CD8-positive, alpha-beta memory T cell (primary cell): ENCODE results near the gene MAX. TPM values are rescaled to one million over a fixed set of nuclear protein-coding genes. Genes with fewer than 3 reads are reported as not detected.

Experiments used
- CTCF ChIA-PET: fragments of 350-600 bp; sonication (Branson Sonifier 250); formaldehyde crosslinking; loops from one replicate; lab custom pipeline; 2021; ENCODE audit warnings: antibody characterized with exemption; lab: Charles Lee
- POLR2A ChIA-PET: fragments of 350-600 bp; sonication (Branson Sonifier 250); formaldehyde crosslinking; loops from one replicate; lab custom pipeline; 2021; ENCODE audit warnings: antibody characterized with exemption; lab: Charles Lee
- DNase-seq, 5 donors: peaks; one replicate each; pipeline versions ENCODE4 v3.0.0 to v3.0.0-alpha.2; 2020 to 2022; ENCODE audit warnings: mixed read lengths in 1 of 5
- H3K27ac ChIP-seq: one replicate; pipeline ENCODE4 v1.7.0; 2013; ENCODE audit warnings: low read depth, mild to moderate bottlenecking, low read length, moderate library complexity
- H3K27me3 ChIP-seq: 2 replicates; pipeline ENCODE4 v1.7.0; 2013; ENCODE audit warnings: low read length, mild to moderate bottlenecking; ENCODE audit not compliant: insufficient read depth, poor library complexity, severe bottlenecking
- H3K36me3 ChIP-seq: 2 replicates; pipeline ENCODE4 v1.7.0; 2013; ENCODE audit warnings: mild to moderate bottlenecking, low read length, moderate library complexity; ENCODE audit not compliant: insufficient read depth
- H3K4me1 ChIP-seq: 2 replicates; pipeline ENCODE4 v1.7.0; 2013; ENCODE audit warnings: mild to moderate bottlenecking, low read length, moderate library complexity; ENCODE audit not compliant: insufficient read depth
- H3K4me3 ChIP-seq: 2 replicates; pipeline ENCODE4 v1.7.0; 2013; ENCODE audit warnings: mild to moderate bottlenecking, low read length
- H3K9me3 ChIP-seq: 2 replicates; pipeline ENCODE4 v1.7.0; 2013; ENCODE audit warnings: mild to moderate bottlenecking, low read length
- H3K27ac Mint-ChIP-seq, 8 donors: one replicate each; pipeline ENCODE4 v1.8.0; 2020 to 2021; ENCODE audit warnings: mixed read lengths in 8 of 8, mild to moderate bottlenecking in 6 of 8, inconsistent platforms in 3 of 8, moderate library complexity in 3 of 8
- H3K27me3 Mint-ChIP-seq, 2 donors: one replicate each; pipeline ENCODE4 v1.8.0; 2020 to 2021; ENCODE audit warnings: mixed read lengths in 2 of 2, mild to moderate bottlenecking in 1 of 2, moderate library complexity in 1 of 2
- H3K36me3 Mint-ChIP-seq, 3 donors: one replicate each; pipeline ENCODE4 v1.8.0; 2020 to 2021; ENCODE audit warnings: mixed read lengths in 3 of 3, inconsistent platforms in 1 of 3, mild to moderate bottlenecking in 1 of 3
- H3K4me1 Mint-ChIP-seq, 3 donors: one replicate each; pipeline ENCODE4 v1.8.0; 2020 to 2021; ENCODE audit warnings: mixed read lengths in 3 of 3, inconsistent platforms in 1 of 3, mild to moderate bottlenecking in 1 of 3
- H3K4me3 Mint-ChIP-seq, 7 donors: one replicate each; pipeline ENCODE4 v1.8.0; 2020 to 2021; ENCODE audit warnings: mixed read lengths in 7 of 7, mild to moderate bottlenecking in 6 of 7, moderate library complexity in 4 of 7, inconsistent platforms in 2 of 7
- H3K9me3 Mint-ChIP-seq, 5 donors: one replicate each; pipeline ENCODE4 v1.8.0; 2020 to 2022; ENCODE audit warnings: mixed read lengths in 5 of 5, mild to moderate bottlenecking in 3 of 5, moderate library complexity in 2 of 5, inconsistent platforms in 1 of 5
- polyA plus RNA-seq: library from polyadenylated mRNA; unstranded; fragments of 300-500 nt; fragmentation: Illumina TruSeq; gene quantifications from one replicate; pipeline ENCODE4 v1.2.3, GENCODE V29; 2021
- total RNA-seq, 2 experiments: library from RNA; stranded (reverse); gene quantifications; one replicate each; pipeline ENCODE4 v1.2.3, GENCODE V29; 2021

Gene MAX
- total and polyA plus RNA-seq, 3 experiments from 2014 or later, result 126 to 135 (median 127) TPM

- Mint-ChIP-seq H3K36me3 (peaks cover 5 to 50% (median 20%) of the 10 kb centered on the region in 3 donors), H3K4me3 (no peak overlapping the region), H3K9me3 (no peaks in the 10 kb centered on the region), H3K27me3 (no peaks in the 10 kb centered on the region), H3K4me1 (no peaks in the 10 kb centered on the region), H3K27ac (peak overlapping the region in 2 of 8 donors; percentile 33 to 43)
- POLR2A ChIA-PET, result no interaction called here
- no peak overlapping the region for H3K4me3 ChIP-seq
- H3K9me3 ChIP-seq, result no peaks in the 10 kb centered on the region
- no peak overlapping the region for H3K27ac ChIP-seq
- H3K4me1 ChIP-seq, result no peaks in the 10 kb centered on the region
- no peak for DNase-seq
- CTCF ChIA-PET, result no interaction called here
- peaks cover 10% of the 10 kb centered on the region for H3K36me3 ChIP-seq
- H3K27me3 ChIP-seq, result no peaks in the 10 kb centered on the region
These were observed 75.1 kb downstream of the MAX start for GRCh38 chr14:65027127-65027799.

- CTCF ChIA-PET, result no interaction called here
- H3K4me3 ChIP-seq, result no peak overlapping the region
- peaks cover 0 to 50% (median 15%) of the 10 kb centered on the region in 3 donors for H3K36me3 Mint-ChIP-seq
- no peaks in the 10 kb centered on the region for H3K9me3 Mint-ChIP-seq
- H3K9me3 ChIP-seq, result no peaks in the 10 kb centered on the region
- H3K27ac ChIP-seq, result no peak overlapping the region
- no peaks in the 10 kb centered on the region for H3K4me1 ChIP-seq
- H3K36me3 ChIP-seq, result peaks cover 10% of the 10 kb centered on the region
- no peaks in the 10 kb centered on the region for H3K27me3 ChIP-seq
- DNase-seq, result no peak
- H3K4me1 Mint-ChIP-seq, result no peaks in the 10 kb centered on the region
- H3K4me3 Mint-ChIP-seq, result no peak overlapping the region
- H3K27ac Mint-ChIP-seq, result peak overlapping the region in 2 of 8 donors; percentile 18 to 52
- H3K27me3 Mint-ChIP-seq, result no peaks in the 10 kb centered on the region
- POLR2A ChIA-PET, result no interaction called here
These were observed 75.8 kb downstream of the MAX start for GRCh38 chr14:65026526-65026925.

- DNase-seq, result no peak
- Histone ChIP-seq H3K9me3 (no peaks in the 10 kb centered on the region), H3K27me3 (no peaks in the 10 kb centered on the region), H3K36me3 (peaks cover 10% of the 10 kb centered on the region), H3K27ac (no peak overlapping the region), H3K4me1 (no peaks in the 10 kb centered on the region), H3K4me3 (no peak overlapping the region)
- no peaks in the 10 kb centered on the region for H3K27me3 Mint-ChIP-seq
- H3K4me3 Mint-ChIP-seq, result no peak overlapping the region
- no peaks in the 10 kb centered on the region for H3K9me3 Mint-ChIP-seq
- ChIA-PET POLR2A (no interaction called here), CTCF (no interaction called here)
- H3K27ac Mint-ChIP-seq, result no peak overlapping the region
- H3K36me3 Mint-ChIP-seq, result peaks cover 0 to 48% (median 14%) of the 10 kb centered on the region in 3 donors
- H3K4me1 Mint-ChIP-seq, result no peaks in the 10 kb centered on the region
These were observed 76.5 kb downstream of the MAX start for GRCh38 chr14:65025818-65026217.

Other genes with a start within 250 kb of the MAX start
- under 1 TPM; 0.15 to 0.18 TPM for gene SPTB, start 222.6 kb downstream of the MAX start, total RNA-seq
- 0.09 TPM for gene SPTB, start 222.6 kb downstream of the MAX start, polyA plus RNA-seq
- 10 to 100 TPM; 44.0 to 54.8 TPM for gene CHURC1, start 188.1 kb downstream of the MAX start, total RNA-seq
- gene CHURC1, start 188.1 kb downstream of the MAX start, polyA plus RNA-seq, result 171 TPM
- gene GPX2, start 159.8 kb downstream of the MAX start, total RNA-seq, result not detected
- gene GPX2, start 159.8 kb downstream of the MAX start, polyA plus RNA-seq, result not detected
- 1 to 10 TPM; 4.7 to 4.9 TPM for gene RAB15, start 130.2 kb downstream of the MAX start, total RNA-seq
- gene RAB15, start 130.2 kb downstream of the MAX start, polyA plus RNA-seq, result 4.2 TPM
- gene FNTB, start 115.6 kb downstream of the MAX start, total RNA-seq, result 10 to 100 TPM; 14.3 to 14.8 TPM
- gene FNTB, start 115.6 kb downstream of the MAX start, polyA plus RNA-seq, result 8.3 TPM